Measurements from ENCODE around the gene SAMD11. TPM values are rescaled to one million over a fixed set of nuclear protein-coding genes. Genes with fewer than 3 reads are reported as not detected.

SAMD11 gene
- total and polyA plus RNA-seq, 4 donors, result 0.51 to 4.1 (median 1.3) TPM

DNA sequence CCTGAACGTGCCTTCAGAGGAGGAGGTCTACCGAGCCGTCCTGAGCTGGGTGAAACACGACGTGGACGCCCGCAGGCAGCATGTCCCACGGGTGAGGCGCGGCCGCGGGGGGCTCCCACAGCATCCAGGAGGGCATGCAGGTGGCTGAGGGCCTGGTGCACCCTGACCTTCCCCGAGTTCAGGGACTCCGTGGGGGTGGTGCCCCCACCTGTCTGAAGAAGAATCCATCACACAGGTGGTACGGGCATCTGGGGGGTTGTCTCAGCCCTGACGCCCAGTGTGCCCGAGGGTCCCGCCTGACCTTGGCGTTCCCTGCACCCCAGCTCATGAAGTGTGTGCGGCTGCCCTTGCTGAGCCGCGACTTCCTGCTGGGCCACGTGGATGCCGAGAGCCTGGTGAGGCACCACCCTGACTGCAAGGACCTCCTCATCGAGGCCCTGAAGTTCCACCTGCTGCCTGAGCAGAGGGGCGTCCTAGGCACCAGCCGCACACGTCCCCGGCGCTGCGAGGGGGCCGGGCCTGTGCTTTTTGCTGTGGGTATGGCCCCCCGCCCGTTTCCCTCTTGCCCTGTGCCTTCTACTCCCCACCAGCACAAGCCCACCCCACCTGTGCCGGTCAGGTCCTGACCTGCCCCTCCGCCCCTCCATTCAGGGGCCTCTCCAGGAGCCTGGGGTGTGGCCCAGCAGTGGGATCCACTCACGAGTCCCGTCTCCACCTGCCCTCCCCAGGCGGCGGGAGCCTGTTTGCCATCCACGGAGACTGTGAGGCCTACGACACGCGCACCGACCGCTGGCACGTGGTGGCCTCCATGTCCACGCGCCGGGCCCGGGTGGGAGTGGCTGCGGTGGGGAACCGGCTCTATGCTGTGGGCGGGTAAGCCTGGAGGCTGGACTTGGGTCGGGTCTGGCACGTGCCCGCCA lies 38.9 kb downstream of the SAMD11 start:
- Histone ChIP-seq H3K4me1 (ENCODE audit: control insufficient read depth in 4 of 4, insufficient read depth in 4 of 4, low read length in 3 of 4) (peaks cover 14 to 38% (median 25%) of the 10 kb centered on the region in 4 donors), H3K27ac (ENCODE audit: low read depth in 1 of 2, low read length in 2 of 2) (no peak overlapping the region), H3K9me3 (ENCODE audit: control insufficient read depth in 4 of 4, low read length in 3 of 4) (no peaks in the 10 kb centered on the region), H3K27me3 (ENCODE audit: control insufficient read depth in 4 of 4, insufficient read depth in 4 of 4, low read length in 3 of 4) (no peaks in the 10 kb centered on the region), H3K4me3 (ENCODE audit: low read depth in 1 of 3, low read length in 3 of 3) (no peak overlapping the region), H3K36me3 (ENCODE audit: control insufficient read depth in 4 of 4, insufficient read depth in 3 of 4, low read depth in 1 of 4, low read length in 3 of 4) (peaks cover 0 to 6% (median 0%) of the 10 kb centered on the region in 4 donors), H3K9ac (ENCODE audit: low read depth in 1 of 2, low read length in 2 of 2) (no peak overlapping the region)
- WGBS, result 97% methylated on average over 57 of the region's 57 CpGs
- DNase-seq (ENCODE audit: low spot score), result no peak
- TF ChIP-seq FOXA2 (IDR thresholded peaks at IDR 0.05), result no peak
- no peak for TF ChIP-seq FOXA1 (IDR thresholded peaks at IDR 0.05)
- TF ChIP-seq GABPA (IDR thresholded peaks at IDR 0.05 in 1 of 2, conservative IDR thresholded peaks at IDR 0.05 in 1 of 2), result no peak

DNA sequence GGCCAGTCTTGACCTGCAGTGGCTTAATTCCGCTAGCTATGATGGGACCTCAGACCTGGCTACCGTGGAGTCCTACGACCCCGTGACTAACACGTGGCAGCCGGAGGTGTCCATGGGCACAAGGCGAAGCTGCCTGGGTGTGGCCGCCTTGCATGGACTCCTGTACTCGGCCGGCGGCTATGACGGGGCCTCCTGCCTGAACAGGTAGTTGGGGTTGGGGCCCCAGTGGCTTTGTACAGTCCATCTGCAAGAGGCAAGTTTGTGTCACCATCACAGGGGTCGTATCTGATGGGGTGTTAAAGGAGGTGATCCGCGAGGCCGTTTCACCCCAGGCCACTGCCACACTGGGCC lies 39.6 kb downstream of the SAMD11 start:
- Histone ChIP-seq H3K4me3 (ENCODE audit: low read depth in 1 of 3, low read length in 3 of 3) (no peak overlapping the region), H3K4me1 (ENCODE audit: control insufficient read depth in 4 of 4, insufficient read depth in 4 of 4, low read length in 3 of 4) (peaks cover 8 to 32% (median 23%) of the 10 kb centered on the region in 4 donors)
- 91% methylated on average over 16 of the region's 16 CpGs for WGBS

More for the DNA sequence above, 39.6 kb downstream of the SAMD11 start:
- Histone ChIP-seq H3K27ac (ENCODE audit: low read depth in 1 of 2, low read length in 2 of 2) (no peak overlapping the region), H3K9ac (ENCODE audit: low read depth in 1 of 2, low read length in 2 of 2) (no peak overlapping the region), H3K9me3 (ENCODE audit: control insufficient read depth in 4 of 4, low read length in 3 of 4) (no peaks in the 10 kb centered on the region), H3K27me3 (ENCODE audit: control insufficient read depth in 4 of 4, insufficient read depth in 4 of 4, low read length in 3 of 4) (no peaks in the 10 kb centered on the region), H3K36me3 (ENCODE audit: control insufficient read depth in 4 of 4, insufficient read depth in 3 of 4, low read depth in 1 of 4, low read length in 3 of 4) (peaks cover 0 to 6% (median 0%) of the 10 kb centered on the region in 4 donors)
- no peak for DNase-seq (ENCODE audit: low spot score)
- TF ChIP-seq HNF4A (conservative IDR thresholded peaks at IDR 0.05) (no peak), JUND (IDR thresholded peaks at IDR 0.05) (no peak), TAF1 (conservative IDR thresholded peaks at IDR 0.05) (no peak), RXRA (IDR thresholded peaks at IDR 0.05) (no peak), RAD21 (IDR thresholded peaks at IDR 0.05) (no peak), FOXA2 (IDR thresholded peaks at IDR 0.05) (no peak), NR2F2 (IDR thresholded peaks at IDR 0.05) (no peak), ZBTB33 (IDR thresholded peaks at IDR 0.05) (no peak), GABPA (IDR thresholded peaks at IDR 0.05 in 1 of 2, conservative IDR thresholded peaks at IDR 0.05 in 1 of 2) (no peak), FOXA1 (IDR thresholded peaks at IDR 0.05) (no peak), REST (IDR thresholded peaks at IDR 0.05) (no peak)
- TF ChIP-seq, protein P1, sequence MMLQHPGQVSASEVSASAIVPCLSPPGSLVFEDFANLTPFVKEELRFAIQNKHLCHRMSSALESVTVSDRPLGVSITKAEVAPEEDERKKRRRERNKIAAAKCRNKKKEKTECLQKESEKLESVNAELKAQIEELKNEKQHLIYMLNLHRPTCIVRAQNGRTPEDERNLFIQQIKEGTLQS (IDR thresholded peaks at IDR 0.05), result no peak
- TF ChIP-seq, protein P2, sequence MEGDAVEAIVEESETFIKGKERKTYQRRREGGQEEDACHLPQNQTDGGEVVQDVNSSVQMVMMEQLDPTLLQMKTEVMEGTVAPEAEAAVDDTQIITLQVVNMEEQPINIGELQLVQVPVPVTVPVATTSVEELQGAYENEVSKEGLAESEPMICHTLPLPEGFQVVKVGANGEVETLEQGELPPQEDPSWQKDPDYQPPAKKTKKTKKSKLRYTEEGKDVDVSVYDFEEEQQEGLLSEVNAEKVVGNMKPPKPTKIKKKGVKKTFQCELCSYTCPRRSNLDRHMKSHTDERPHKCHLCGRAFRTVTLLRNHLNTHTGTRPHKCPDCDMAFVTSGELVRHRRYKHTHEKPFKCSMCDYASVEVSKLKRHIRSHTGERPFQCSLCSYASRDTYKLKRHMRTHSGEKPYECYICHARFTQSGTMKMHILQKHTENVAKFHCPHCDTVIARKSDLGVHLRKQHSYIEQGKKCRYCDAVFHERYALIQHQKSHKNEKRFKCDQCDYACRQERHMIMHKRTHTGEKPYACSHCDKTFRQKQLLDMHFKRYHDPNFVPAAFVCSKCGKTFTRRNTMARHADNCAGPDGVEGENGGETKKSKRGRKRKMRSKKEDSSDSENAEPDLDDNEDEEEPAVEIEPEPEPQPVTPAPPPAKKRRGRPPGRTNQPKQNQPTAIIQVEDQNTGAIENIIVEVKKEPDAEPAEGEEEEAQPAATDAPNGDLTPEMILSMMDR (IDR thresholded peaks at IDR 0.05; ENCODE audit: low read depth, low read length, missing input control), result no peak
